MM.1S (cell line): ENCODE data around the gene ZNF554.

ENCODE experiments used
- EZH2 ChIP-seq: fragments of 300-600 bp; sonication (generic); optimal IDR thresholded peaks from 2 replicates; pipeline ENCODE3; 2017; ENCODE audit warnings: low read depth, mild to moderate bottlenecking, antibody characterized with exemption, low read length, mixed read lengths
- TF ChIP-seq, protein P1 (sequence below): fragments of 300-600 bp; sonication (generic); IDR thresholded peaks from 2 replicates; pipeline ENCODE4 v1.5.1; 2016; ENCODE audit warnings: antibody characterized with exemption, low read length, mixed read lengths

- TF ChIP-seq, protein P1, sequence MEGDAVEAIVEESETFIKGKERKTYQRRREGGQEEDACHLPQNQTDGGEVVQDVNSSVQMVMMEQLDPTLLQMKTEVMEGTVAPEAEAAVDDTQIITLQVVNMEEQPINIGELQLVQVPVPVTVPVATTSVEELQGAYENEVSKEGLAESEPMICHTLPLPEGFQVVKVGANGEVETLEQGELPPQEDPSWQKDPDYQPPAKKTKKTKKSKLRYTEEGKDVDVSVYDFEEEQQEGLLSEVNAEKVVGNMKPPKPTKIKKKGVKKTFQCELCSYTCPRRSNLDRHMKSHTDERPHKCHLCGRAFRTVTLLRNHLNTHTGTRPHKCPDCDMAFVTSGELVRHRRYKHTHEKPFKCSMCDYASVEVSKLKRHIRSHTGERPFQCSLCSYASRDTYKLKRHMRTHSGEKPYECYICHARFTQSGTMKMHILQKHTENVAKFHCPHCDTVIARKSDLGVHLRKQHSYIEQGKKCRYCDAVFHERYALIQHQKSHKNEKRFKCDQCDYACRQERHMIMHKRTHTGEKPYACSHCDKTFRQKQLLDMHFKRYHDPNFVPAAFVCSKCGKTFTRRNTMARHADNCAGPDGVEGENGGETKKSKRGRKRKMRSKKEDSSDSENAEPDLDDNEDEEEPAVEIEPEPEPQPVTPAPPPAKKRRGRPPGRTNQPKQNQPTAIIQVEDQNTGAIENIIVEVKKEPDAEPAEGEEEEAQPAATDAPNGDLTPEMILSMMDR = no peak
- TF ChIP-seq EZH2 = no peak
Observed at GRCh38 chr19:2804156-2805004, 15.3 kb upstream of the ZNF554 start.
